H9 (cell line): ENCODE results near the gene TSTD1. TPM values are rescaled to one million over a fixed set of nuclear protein-coding genes. Genes with fewer than 3 reads are reported as not detected.
A peak's percentile ranks its signal among the peaks of the same experiment; 100 is the strongest.

Experiments used
- DNase-seq: peaks from one replicate; pipeline ENCODE4 v3.0.0-alpha.2; 2017
- H2AFZ ChIP-seq: one replicate; pipeline ENCODE4 v1.6.1; 2013; ENCODE audit warnings: mild to moderate bottlenecking, low read length, control low read depth, moderate library complexity
- H2AK5ac ChIP-seq: 2 replicates; pipeline ENCODE4 v1.6.1; 2013; ENCODE audit warnings: low read length, control low read depth, mixed read lengths; ENCODE audit not compliant: insufficient read length
- H2BK120ac ChIP-seq: one replicate; pipeline ENCODE4 v1.6.1; 2013; ENCODE audit warnings: low read depth, mild to moderate bottlenecking, low read length, control low read depth, inconsistent platforms; ENCODE audit not compliant: poor library complexity, severe bottlenecking
- H2BK12ac ChIP-seq: 2 replicates; pipeline ENCODE4 v1.6.1; 2013; ENCODE audit warnings: low read length, control low read depth, mixed read lengths, low read depth; ENCODE audit not compliant: insufficient read length
- H2BK15ac ChIP-seq: 2 replicates; pipeline ENCODE4 v1.6.1; 2013; ENCODE audit warnings: low read depth, low read length, control low read depth
- H2BK20ac ChIP-seq: one replicate; pipeline ENCODE4 v1.6.1; 2013; ENCODE audit warnings: low read depth, mild to moderate bottlenecking, low read length, control low read depth, inconsistent platforms; ENCODE audit not compliant: poor library complexity, severe bottlenecking
- H2BK5ac ChIP-seq: 2 replicates; pipeline ENCODE4 v1.6.1; 2013; ENCODE audit warnings: low read length, control low read depth, mixed read lengths; ENCODE audit not compliant: insufficient read length
- H3K14ac ChIP-seq: 2 replicates; pipeline ENCODE4 v1.6.1; 2013; ENCODE audit warnings: low read length, control low read depth; ENCODE audit not compliant: insufficient read depth
- H3K18ac ChIP-seq: 2 replicates; pipeline ENCODE4 v1.6.1; 2013; ENCODE audit warnings: low read depth, mild to moderate bottlenecking, mixed read lengths, low read length, control low read depth; ENCODE audit not compliant: insufficient read length
- H3K23ac ChIP-seq: 2 replicates; pipeline ENCODE4 v1.6.1; 2013; ENCODE audit warnings: low read length, control low read depth, mixed read lengths, low read depth; ENCODE audit not compliant: insufficient read length
- H3K23me2 ChIP-seq: 2 replicates; pipeline ENCODE4 v1.6.1; 2013; ENCODE audit warnings: low read depth, mild to moderate bottlenecking, mixed read lengths, low read length, control low read depth; ENCODE audit not compliant: insufficient read length, poor library complexity, severe bottlenecking
- H3K27ac ChIP-seq: 2 replicates; pipeline ENCODE4 v1.5.1; 2013; ENCODE audit warnings: low read length, control low read depth, mixed read lengths, low read depth; ENCODE audit not compliant: insufficient read length
- H3K27me3 ChIP-seq: 2 replicates; pipeline ENCODE4 v1.6.1; 2013; ENCODE audit warnings: low read length, control low read depth, inconsistent platforms; ENCODE audit not compliant: insufficient read depth
- H3K4ac ChIP-seq: 2 replicates; pipeline ENCODE4 v1.6.1; 2013; ENCODE audit warnings: low read depth, mild to moderate bottlenecking, control low read depth, inconsistent platforms, low read length, moderate library complexity
- H3K4me1 ChIP-seq: 2 replicates; pipeline ENCODE4 v1.6.1; 2013; ENCODE audit warnings: low read length, control low read depth, inconsistent platforms; ENCODE audit not compliant: insufficient read depth
- H3K4me2 ChIP-seq: 2 replicates; pipeline ENCODE4 v1.6.1; 2013; ENCODE audit warnings: low read length, control low read depth, mixed read lengths; ENCODE audit not compliant: insufficient read length, insufficient read depth
- H3K56ac ChIP-seq: 2 replicates; pipeline ENCODE4 v1.6.1; 2013; ENCODE audit warnings: low read depth, mild to moderate bottlenecking, mixed read lengths, low read length, control low read depth; ENCODE audit not compliant: insufficient read length
- H3K79me1 ChIP-seq: 2 replicates; pipeline ENCODE4 v1.6.1; 2013; ENCODE audit warnings: low read depth, mild to moderate bottlenecking, moderate library complexity, low read length, control low read depth, inconsistent platforms; ENCODE audit not compliant: insufficient read depth, poor library complexity, severe bottlenecking
- H3K79me2 ChIP-seq: 2 replicates; pipeline ENCODE4 v1.6.1; 2013; ENCODE audit warnings: low read length, control low read depth, inconsistent platforms; ENCODE audit not compliant: insufficient read depth
- H3K9ac ChIP-seq: 2 replicates; pipeline ENCODE4 v1.6.1; 2013; ENCODE audit warnings: low read length, control low read depth, mixed read lengths; ENCODE audit not compliant: insufficient read length; ENCODE audit errors: extremely low read depth
- H3K9me3 ChIP-seq: one replicate; pipeline ENCODE4 v1.6.1; 2013; ENCODE audit warnings: low read depth, low read length, inconsistent platforms; ENCODE audit not compliant: control insufficient read depth
- H3T11ph ChIP-seq: one replicate; pipeline ENCODE4 v1.6.1; 2013; ENCODE audit warnings: mild to moderate bottlenecking, low read length, control low read depth, inconsistent platforms
- H4K20me1 ChIP-seq: one replicate; pipeline ENCODE4 v1.6.1; 2013; ENCODE audit not compliant: control insufficient read depth, insufficient read length, insufficient read depth
- H4K5ac ChIP-seq: 2 replicates; pipeline ENCODE4 v1.6.1; 2013; ENCODE audit warnings: low read depth, mild to moderate bottlenecking, mixed read lengths, low read length, control low read depth; ENCODE audit not compliant: insufficient read length
- H4K8ac ChIP-seq: replicated peaks from 2 replicates; pipeline ENCODE4 v1.6.1; 2013; ENCODE audit warnings: low read length, control low read depth, mixed read lengths, low read depth; ENCODE audit not compliant: insufficient read length
- H4K91ac ChIP-seq: 2 replicates; pipeline ENCODE4 v1.6.1; 2013; ENCODE audit warnings: low read depth, mild to moderate bottlenecking, moderate library complexity, mixed read lengths, low read length, control low read depth; ENCODE audit not compliant: insufficient read length
- H3K27ac Mint-ChIP-seq, 3 experiments: 2 replicates in 2 of 3; 3 replicates in 1 of 3; pipeline ENCODE4 v1.8.0; 2020 to 2021; ENCODE audit warnings: mixed read lengths in 3 of 3, mild to moderate bottlenecking in 1 of 3, moderate library complexity in 1 of 3
- H3K27me3 Mint-ChIP-seq: 2 replicates; pipeline ENCODE4 v1.8.0; 2021; ENCODE audit warnings: low read depth, mild to moderate bottlenecking, moderate library complexity, mixed read lengths
- H3K36me3 Mint-ChIP-seq, 3 experiments: 2 replicates in 2 of 3; 3 replicates in 1 of 3; pipeline ENCODE4 v1.8.0; 2020 to 2021; ENCODE audit warnings: low read depth in 3 of 3, mixed read lengths in 3 of 3; ENCODE audit not compliant: insufficient read depth in 1 of 3
- H3K4me1 Mint-ChIP-seq, 2 experiments: 2 replicates each; pipeline ENCODE4 v1.8.0; 2020; ENCODE audit warnings: mixed read lengths in 2 of 2
- H3K4me3 Mint-ChIP-seq, 2 experiments: 2 replicates in 1 of 2; 3 replicates in 1 of 2; pipeline ENCODE4 v1.8.0; 2020 to 2021; ENCODE audit warnings: mild to moderate bottlenecking in 2 of 2, mixed read lengths in 2 of 2, moderate library complexity in 1 of 2
- H3K9me3 Mint-ChIP-seq, 2 experiments: 2 replicates in 1 of 2; 3 replicates in 1 of 2; pipeline ENCODE4 v1.8.0; 2020; ENCODE audit warnings: mild to moderate bottlenecking in 2 of 2, mixed read lengths in 2 of 2, moderate library complexity in 1 of 2
- CTCF ChIP-seq: fragments of 200-600 bp; sonication (generic); conservative IDR thresholded peaks from 3 replicates; pipeline ENCODE4 v1.8.0; 2021; ENCODE audit warnings: antibody characterized with exemption, mild to moderate bottlenecking
- WGBS: extraction: QIAGEN DNeasy Blood & Tissue Kit; methylation state at CpG from one replicate; pipeline ENCODE4 v1.1.7; 2013; ENCODE audit warnings: missing lambda C conversion rate, low lambda C conversion rate, mixed read lengths; ENCODE audit not compliant: insufficient read length; ENCODE audit errors: extremely low coverage; 5-methylcytosine and 5-hydroxymethylcytosine counted together
- total RNA-seq: library from RNA; stranded (reverse); gene quantifications from 2 replicates; pipeline ENCODE4 v1.2.1, GENCODE V29; 2021

TSTD1 gene
- total RNA-seq, 1 experiment from 2014 or later = 73.7 TPM

DNA sequence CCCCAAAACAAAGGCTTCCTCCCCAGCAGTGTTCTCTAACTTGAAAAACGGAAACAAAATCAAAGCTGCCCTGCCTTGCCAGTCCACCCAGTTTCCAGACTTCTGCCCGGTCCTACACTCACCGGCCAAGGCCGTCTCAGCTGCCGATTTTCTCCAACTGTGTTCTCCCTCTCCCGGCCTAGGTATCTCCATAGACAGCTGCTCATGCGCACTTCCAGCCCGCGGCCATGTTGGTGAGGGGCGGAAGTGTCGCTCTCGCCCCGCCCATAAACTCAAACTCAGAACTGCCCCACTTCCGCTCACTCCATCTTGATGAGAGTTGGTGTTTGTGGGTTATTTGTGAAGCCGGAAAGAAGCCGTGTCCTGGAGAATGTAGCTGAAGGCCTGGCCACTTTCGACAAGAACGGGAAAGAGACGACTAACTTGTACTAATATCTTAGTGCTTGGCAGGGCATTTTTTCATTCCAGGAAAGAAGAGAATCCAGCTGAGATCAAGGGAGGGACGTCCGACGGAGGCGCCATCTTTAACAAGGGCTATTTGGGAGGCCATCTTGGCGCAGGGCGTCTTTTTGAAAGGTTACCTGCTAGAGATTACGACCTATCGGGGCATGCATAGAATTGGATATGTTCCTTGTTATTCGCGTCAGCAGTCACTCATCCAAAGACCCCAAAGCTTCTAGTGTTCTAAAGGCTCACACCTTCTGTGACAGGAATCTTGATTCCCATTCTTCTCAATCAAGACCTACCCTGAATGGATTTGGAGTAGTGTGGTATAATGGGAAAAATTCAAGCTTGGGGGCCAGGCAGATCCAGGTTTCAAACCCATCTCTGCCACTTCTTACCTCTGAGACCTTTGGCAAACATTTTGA lies 7.2 kb upstream of the TSTD1 start, which contains the start of gene USF1:
Gene USF1 (minus strand): TSS at position 242 of the 869 bp plus-strand sequence. CDS start 2,702 bp downstream, outside the sequence.
- Mint-ChIP-seq H3K36me3 (peaks cover 22 to 36% (median 31%) of the 10 kb centered on the region in 3 experiments), H3K27ac (peak within 1 kb of the TSS; percentile 98 to 100 (median 100)), H3K4me1 (peaks cover 15 to 18% of the 10 kb centered on the region in 2 experiments), H3K9me3 (peaks cover 12% of the 10 kb centered on the region in 2 experiments), H3K4me3 (peak within 1 kb of the TSS; percentile 92 to 94), H3K27me3 (peaks cover 37% of the 10 kb centered on the region)
- no peak within 1 kb of the TSS for H2BK20ac ChIP-seq
- no peaks in the 10 kb centered on the region for H4K20me1 ChIP-seq
- no peak within 1 kb of the TSS for H2AK5ac ChIP-seq
- peak within 1 kb of the TSS; percentile 96; the same call in 1 of the 2 replicates for H3K14ac ChIP-seq
- DNase-seq = peak; percentile 95
- H3K56ac ChIP-seq = peak within 1 kb of the TSS; percentile 87
- H2BK12ac ChIP-seq = peak within 1 kb of the TSS; percentile 90
- H3K79me1 ChIP-seq = no peaks in the 10 kb centered on the region
- peaks cover 8% of the 10 kb centered on the region for H3K23me2 ChIP-seq
- peaks cover 2% of the 10 kb centered on the region; the same call in 1 of the 2 replicates for H3K4me1 ChIP-seq
- H4K8ac ChIP-seq = no peak within 1 kb of the TSS
- H2BK15ac ChIP-seq = no peak within 1 kb of the TSS
- H3K9ac ChIP-seq = peak within 1 kb of the TSS; percentile 97
- H4K5ac ChIP-seq = peak within 1 kb of the TSS; percentile 92
- H3K27me3 ChIP-seq = no peaks in the 10 kb centered on the region; the same call in 1 of the 2 replicates
- H3K9me3 ChIP-seq = no peaks in the 10 kb centered on the region
- H3K4me2 ChIP-seq = peak within 1 kb of the TSS; percentile 64
- H3K4ac ChIP-seq = no peak within 1 kb of the TSS
- no peak within 1 kb of the TSS for H3K23ac ChIP-seq
- TF ChIP-seq CTCF = no peak
- peak within 1 kb of the TSS; percentile 94 for H2AFZ ChIP-seq
- peak within 1 kb of the TSS; percentile 81 for H3T11ph ChIP-seq
- H3K27ac ChIP-seq = peak within 1 kb of the TSS; percentile 93
- WGBS = no CpG with 5 or more reads among the region's 29 CpGs
- peak within 1 kb of the TSS; percentile 98 for H3K18ac ChIP-seq
- peaks cover 3% of the 10 kb centered on the region; the same call in 1 of the 2 replicates for H3K79me2 ChIP-seq
- peak within 1 kb of the TSS; percentile 95 for H2BK5ac ChIP-seq
- no peak within 1 kb of the TSS for H2BK120ac ChIP-seq
- no peak within 1 kb of the TSS for H4K91ac ChIP-seq
